Dermis microvascular lymphatic vessel endothelial cell (primary cell): ENCODE data around the gene RAB11B. TPM values are rescaled to one million over a fixed set of nuclear protein-coding genes. Genes with fewer than 3 reads are reported as not detected.
A peak's percentile ranks its signal among the peaks of the same experiment; 100 is the strongest.
"Not testable (repeated sequence)": the region's sequence is repeated elsewhere in the genome, so short reads cannot be mapped to it uniquely, and the experiment has no call there.

ENCODE experiments used
- DNase-seq, 2 donors: peaks; one replicate each; pipeline versions ENCODE4 v3.0.0 to v3.0.0-alpha.2; 2010; ENCODE audit warnings: low read depth in 2 of 2
- total RNA-seq: library from RNA; depleted of rRNA; stranded (reverse); fragments of >200 nt; gene quantifications from 2 replicates; pipeline ENCODE4 v1.2.1, GENCODE V29; 2014

RAB11B gene
- total RNA-seq, 1 donor from 2014 or later = 48.1 TPM

DNA sequence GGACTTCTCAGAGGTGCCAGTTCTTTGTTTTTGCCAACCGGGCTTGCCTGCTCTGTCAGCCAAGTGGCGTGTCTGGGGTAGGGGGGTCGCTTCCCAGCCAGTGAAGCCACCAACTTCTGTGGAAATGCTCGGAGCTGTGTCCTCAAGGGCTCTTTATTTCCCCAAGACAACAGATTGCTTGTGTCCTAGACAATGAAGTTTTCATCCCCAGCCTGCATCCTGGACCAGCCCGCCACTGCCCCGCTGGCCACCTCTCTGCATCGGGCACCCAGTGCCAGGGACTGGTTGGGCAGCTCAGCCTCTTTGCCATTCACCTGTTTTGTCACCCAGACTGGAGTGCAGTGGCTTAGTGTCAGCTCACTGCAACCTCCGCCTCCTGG, 3.7 kb downstream of the RAB11B start:
- no peak for DNase-seq

DNA sequence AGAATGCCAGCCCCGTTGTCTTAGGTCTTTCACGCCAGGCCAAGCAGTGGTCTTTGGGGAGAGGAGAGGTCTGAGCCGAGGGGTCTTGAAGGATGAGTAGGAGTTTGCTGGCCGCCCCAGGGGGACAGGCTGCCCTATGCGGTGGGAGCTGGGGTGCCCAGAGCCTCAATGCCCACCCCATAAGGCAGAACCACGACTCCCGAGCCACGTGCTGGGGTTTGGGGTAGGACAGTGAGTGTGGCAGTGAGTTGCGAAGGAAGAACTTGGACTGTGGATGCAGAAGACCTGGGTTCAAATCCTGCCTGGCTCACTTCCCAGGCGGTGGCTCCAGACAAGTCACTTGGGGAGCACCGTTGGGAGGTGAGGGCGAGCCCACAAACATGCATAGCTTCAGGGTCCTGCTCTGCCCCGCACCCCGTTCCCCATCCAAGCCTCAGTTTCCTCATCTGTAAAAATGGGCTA, 5.5 kb downstream of the RAB11B start:
- DNase-seq = no peak

DNA sequence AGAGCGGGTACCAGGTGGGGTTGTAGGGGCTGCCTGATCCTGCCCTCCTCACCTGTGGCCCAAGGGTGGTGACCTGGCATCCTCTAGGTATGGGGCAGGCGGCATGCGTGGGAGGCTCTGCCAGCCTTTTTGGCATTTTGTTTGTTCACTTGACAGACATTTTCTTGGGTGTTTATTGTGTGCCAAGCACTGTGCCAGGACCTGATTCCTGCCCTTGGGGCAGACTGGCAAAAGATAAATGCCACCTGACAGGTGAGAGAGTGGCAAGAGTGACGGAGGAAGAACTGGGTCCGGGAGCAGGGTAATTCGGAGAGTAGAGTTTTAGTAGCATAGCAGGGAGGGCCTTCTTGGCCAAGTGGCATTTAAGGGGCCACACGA, 6.0 kb downstream of the RAB11B start:
- DNase-seq = no peak

DNA sequence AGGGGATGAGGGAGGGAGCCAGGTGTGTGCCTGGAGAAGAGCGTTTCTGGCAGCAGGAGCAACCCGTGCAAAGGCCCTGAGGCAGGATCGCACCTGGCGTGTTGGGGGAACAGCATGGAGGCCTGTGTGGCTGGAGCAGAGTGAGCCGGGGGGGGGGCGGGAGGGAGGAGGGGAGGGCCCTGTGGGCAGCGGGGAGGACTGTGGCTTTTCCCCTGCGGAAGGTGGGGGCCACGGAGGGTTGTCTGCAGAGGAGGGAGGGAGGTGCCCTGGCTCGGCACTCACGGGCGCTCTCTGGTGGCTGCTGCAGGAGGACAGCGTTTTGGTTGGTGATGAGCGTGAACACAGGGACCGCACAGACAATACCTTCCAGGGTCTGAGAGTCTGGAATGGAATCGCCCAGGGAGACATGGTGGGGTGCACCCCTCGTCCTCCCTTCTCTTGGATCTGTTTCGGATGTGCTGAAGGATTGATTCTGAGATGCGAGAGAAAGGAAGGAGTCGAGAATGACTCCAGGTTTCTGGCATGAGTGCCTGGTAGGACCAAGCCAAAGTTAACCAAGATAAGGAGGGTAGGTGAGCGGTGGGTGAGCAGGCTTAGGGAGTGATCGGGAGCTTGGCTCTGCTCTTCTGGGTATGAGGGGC, 6.5 kb downstream of the RAB11B start:
- peak; percentile 48 to 88 for DNase-seq

DNA sequence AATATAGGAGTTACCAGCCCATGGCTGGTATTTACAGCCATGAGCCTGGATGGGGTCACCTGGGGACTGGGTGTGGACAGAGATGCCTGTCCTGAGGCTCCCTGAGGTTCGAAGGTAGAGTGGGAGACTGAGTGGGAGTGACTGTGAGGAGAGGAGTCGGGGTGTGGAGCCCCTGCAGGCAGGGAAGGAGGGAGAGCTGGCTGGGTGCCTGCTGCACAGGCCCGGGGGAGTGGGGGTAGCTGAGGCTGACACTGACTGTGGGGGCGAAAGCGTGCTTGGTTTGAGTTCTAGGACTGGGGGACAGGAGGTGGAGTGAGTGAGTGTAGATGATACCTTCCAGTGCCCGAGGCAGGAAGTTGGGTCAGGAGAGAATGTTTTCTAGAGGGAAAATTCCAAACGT, 7.1 kb downstream of the RAB11B start:
- peak in 1 of 2 donors; percentile 34 for DNase-seq

DNA sequence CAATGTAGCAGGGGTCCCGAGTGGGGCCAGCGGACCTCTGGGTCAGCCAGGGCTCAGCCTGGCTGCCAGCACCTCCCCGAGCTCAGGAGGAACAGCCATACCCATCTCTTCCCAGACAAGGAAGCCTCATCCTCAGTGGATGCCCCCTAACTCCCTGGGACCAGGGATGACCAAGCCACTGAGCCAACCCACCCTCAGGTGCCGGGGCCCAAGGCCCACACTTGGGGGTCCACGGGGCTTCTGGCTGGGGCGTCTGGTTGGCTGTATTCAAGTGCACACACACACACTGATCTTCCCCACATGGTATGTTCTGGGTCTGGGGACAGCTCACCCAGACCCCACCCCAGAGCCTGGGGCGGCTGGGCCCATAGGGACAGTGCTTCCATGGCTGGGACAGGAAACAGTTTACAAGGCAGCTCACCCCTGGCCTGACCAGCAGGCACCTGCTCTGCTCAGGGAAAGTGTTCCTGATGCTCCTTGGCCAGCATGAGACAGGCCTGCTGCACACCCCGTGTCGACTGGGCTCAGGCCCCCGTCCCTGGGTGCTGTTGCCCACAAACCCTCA, 7.7 kb downstream of the RAB11B start:
- DNase-seq = no peak

DNA sequence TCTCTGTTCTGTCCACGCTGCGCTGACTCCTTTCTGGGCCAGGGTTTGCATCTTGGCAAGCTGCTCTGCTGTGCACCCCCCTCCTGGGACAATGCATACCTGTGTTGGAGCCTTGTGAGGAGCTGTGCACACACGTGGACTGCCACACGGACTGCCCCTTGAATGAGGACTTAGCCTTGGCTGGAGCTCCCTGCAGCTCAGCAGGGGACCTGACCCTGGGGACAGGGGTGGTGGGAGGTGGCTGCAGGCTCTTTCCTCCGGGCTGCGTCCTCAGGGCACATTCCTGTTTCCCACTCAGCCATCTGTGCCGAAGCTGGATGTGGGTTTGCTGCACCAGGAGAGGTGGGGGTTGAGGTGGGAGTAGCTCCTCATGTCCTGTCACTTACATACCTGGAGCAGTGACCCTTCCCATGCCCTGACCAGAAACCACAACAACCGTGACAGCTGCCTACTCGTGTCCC, 8.2 kb downstream of the RAB11B start:
- no peak for DNase-seq

DNA sequence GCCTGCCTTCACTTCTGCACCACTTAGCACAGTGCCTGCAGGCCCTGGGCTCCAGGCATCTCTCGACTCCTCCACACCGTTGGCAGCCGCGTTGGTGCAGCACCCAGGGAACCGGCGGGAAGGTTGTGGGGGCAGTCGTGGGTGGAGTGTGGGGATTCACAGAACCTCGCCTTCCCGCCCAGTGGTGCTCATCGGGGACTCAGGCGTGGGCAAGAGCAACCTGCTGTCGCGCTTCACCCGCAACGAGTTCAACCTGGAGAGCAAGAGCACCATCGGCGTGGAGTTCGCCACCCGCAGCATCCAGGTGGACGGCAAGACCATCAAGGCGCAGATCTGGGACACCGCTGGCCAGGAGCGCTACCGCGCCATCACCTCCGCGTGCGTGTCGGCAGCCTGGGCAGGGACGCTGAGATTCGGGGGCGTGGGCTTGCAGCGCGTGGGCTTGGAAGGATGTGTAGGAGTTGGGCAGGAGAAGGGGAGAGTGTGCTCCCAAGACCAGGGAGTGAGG, 9.6 kb downstream of the RAB11B start:
- DNase-seq = no peak

DNA sequence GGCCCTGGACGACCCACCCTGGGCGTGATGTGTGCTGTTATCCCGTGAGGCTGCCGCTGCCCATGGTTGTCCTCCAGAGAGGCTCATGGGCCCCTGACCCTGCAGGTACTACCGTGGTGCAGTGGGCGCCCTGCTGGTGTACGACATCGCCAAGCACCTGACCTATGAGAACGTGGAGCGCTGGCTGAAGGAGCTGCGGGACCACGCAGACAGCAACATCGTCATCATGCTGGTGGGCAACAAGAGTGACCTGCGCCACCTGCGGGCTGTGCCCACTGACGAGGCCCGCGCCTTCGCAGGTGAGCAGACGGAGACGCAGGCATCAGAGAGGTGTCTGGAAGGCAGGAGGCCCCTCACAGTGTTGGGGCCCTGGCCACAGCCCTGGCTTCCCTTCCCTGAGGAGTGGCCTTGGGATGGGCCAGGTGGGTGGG, 11.8 kb downstream of the RAB11B start:
- DNase-seq = no peak

DNA sequence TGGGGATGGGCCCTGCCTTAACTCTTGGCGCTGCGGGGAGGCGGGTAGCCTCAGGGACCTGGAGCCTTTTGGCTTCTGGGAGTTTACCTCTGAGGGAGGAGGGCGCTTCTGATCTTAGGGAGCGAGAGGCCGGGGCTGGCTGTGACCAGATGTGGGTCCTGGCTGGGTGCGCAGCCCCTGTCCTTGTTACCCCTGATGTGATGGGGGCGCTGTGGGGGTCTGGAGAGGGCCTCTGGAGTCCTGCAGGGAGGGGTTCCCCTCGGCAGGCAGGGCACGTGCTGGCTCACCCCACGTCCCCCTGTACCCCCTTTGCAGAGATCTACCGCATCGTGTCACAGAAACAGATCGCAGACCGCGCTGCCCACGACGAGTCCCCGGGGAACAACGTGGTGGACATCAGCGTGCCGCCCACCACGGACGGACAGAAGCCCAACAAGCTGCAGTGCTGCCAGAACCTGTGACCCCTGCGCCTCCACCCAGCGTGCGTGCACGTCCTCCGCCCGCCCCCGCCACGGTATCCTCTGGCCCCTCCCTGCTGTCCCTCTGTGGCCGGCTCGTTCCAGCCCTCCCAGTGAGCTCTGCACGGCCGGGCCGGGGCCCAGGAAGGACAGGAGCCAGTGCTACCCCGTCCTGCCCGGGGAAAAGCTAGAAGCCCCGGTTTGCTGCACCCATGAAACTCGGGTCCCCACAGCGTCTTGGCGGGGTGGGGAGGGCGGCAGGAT, 13.1 kb downstream of the RAB11B start:
- DNase-seq = no peak

DNA sequence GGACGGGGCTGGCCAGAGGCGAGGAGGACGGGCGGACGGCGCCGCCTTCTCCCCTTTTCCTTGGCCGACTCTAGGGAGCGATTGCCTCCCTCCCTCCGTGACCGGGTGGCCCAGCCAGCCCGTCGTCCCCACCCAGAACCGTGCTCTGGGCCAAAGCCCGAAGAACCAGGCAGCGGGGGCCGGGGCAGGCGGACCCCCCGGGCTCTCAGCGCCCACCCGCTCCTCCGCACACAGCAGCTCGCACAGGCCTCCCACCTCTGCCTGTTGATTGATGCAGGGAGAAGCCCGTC, 13.6 kb downstream of the RAB11B start:
- DNase-seq = no peak

DNA sequence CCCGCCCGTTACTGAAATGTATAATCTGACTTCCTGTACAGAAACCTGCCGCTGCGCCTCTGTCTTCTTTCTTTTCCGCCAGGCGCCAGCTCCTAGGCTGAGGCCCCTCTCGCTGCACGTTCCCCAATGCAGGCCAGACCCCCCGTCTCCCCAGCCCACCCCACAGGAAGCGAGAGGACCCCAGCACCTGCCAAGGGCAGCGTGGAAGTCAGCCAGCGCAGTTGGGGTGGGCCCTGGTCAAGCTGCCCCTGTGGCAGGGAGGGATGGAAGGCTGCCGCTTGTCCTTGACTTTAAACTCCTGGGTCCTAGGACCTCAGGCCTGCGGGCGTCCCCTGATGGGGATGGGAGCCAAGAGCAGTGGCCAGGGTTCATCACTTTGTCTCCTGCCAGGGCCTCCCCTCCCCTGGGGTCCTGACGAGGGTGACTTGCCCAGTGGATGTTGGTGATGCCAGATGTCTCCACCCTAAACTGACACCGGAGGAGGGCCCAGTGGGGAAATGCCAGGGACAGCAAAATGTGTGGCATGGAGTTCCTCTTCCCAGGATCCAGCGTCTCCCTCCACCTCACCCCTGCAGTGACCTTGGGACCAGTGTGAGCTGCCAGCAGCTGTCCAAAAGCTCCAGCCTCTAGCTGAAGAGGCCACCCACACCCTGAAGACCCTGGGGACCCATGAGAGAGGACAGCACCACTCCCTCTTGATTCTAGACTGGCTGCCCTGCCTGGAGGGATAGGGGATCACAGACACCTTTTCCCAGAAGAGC, 14.4 kb downstream of the RAB11B start:
- DNase-seq = no peak

DNA sequence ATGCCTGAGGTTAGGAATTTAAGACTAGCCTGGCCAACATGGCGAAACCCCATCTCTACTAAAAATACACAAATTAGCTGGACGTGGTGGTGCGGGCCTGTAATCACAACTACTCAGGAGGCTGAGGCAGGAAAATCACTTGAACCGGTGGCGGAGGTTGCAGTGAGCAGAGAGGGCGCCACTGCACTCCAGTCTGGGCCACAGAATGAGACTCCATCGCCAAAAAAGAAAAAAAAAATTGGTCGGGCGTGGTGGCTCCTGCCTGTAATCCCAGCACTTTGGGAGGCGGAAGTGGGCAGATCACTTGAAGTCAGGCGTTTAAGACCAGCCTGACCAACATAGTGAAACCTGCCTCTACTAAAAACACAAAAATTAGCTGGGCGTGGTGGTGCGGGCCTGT, 20.6 kb downstream of the RAB11B start:
- not testable (repeated sequence) for DNase-seq

DNA sequence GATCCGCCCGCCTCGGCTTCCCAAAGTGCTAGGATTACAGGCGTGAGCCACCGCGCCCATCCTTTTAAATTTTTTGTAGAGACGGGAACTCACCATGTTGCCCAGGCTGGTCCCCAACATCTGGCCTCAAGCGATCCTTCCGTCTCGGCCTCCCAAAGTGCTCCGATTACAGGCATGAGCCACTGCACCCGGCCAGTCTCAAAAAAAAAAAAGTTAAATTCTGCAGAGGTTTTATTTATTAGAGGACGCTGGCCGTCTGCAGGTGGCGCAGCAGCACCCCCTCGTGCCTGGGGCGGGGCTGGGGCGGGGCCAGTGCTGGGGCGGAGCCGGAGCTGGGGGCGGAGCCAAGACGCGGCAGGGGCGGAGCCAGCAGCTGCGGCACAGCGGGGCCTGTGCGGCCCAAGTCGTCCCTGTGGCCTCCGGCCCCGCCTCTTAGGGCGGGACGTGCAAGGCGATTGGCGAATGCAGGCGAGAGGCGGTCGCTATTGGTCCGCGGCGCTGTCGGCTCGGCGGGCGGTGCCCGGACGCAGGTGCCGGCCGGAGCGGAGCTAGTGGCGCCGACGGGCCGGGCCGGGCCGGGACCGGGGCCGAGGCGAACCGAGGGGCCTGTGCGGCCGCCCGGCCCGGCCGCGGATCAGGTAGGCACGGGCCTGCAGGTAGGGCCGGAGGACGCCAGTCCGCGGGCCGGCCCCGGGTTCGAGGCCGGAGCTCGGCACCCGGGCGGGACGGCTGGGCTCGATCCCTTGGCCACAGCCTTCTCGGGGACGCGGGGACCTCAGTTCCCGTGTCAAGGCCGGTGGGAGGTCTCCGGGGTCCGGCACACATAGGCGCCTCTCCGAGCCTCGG, 22.8 kb downstream of the RAB11B start, which contains the start of gene MARCHF2:
Gene MARCHF2 (plus strand): TSS at position 523 of the 846 bp plus-strand sequence. CDS start 8,536 bp downstream, outside the sequence.
- DNase-seq = peak; percentile 95 to 99

DNA sequence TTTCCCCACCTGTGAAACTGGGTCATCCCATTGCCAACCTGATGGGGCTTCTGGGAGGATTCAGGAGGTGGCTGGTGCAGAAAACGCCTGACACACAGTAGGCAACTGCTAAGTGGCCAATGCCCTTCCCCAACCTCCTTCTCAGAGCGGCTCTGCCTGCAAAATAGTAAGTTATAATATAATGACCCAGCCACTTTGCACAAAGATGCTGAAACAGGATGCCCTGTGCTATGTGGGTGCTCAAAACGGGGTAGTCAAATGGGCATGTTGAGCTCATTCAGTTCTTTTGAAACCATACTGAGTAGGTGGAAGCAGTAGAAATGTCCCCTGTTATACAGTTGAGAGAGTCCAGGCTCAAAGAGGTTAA, 23.5 kb downstream of the RAB11B start:
- DNase-seq = no peak

DNA sequence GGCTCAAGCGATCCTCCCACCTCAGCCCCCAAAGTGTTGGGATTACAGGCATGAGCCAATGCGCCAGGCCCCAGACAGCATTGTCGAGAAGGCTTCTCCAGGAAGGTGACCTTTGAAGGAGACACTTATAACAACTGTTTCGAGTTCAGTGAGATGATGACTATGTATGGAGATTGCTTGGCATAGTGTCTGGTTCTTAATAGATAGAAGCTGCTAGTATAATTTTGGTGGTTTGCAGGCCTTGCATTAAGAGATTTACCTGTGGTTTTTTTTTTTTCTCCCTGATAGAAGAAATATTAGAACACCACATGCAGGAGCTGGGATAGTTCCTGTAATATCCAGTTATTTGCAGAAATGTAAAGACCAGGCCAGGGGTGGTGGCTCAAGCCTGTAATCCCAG, 26.6 kb downstream of the RAB11B start:
- no peak for DNase-seq

DNA sequence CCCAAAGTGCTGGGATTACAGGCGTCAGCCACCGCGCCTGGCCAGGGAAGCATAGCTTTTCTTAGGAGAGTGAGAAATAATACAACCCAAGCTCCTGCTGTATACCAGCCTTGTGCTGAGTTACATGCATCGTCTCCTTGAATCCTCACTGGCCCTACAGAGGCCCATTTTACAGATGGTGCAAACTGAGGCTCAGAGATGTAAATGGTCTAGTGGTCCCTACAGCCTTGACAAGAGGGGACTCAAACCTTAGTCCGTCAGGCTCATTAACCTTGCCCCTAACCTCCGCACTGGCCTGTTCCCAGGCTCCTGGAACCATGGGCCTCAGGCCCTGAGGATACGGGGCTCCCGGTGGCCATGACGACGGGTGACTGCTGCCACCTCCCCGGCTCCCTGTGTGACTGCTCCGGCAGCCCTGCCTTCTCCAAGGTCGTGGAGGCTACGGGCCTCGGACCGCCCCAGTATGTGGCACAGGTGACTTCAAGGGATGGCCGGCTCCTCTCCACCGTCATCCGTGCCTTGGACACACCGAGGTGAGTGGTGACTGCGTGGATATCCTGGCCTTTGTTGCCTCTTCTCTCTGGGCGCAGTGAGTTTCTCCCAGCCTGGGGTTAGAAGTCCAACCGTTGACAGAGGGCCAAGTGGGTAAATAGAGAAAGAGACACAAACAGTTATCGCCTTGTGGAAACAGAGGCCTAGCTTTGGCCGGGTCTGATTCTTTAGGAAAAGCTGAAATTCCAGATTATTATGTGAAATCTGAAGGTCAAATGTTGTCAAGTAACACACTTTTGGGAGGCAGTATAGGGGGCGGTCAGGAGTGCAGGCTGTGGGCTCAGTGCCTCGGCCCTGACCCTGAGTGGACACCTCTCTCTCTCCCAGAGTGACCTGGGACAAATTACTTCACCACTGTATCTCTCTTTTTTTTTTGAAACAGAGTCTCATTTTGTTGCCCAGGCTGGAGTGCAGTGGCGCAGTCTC, 31.6 kb downstream of the RAB11B start:
- no peak for DNase-seq

DNA sequence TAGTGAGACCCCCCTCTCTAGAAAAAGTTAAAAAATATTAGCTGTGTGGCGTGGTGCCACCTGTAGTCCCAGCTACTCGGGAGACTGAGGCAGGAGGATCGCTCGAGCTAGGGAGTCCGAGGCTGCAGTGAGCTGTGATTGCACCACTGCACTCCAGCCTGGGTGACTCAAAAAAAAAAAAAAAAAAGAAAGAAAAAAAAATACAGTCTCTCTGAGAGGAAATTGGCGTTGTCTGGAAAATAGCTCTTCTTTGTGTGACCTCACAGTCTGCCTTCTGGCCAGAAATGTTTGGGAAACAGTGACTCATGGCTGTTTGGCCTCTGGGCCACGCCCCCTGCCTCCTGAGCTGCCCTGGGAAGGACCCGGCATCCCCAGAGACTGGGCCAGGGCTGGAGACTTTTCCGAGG, 33.7 kb downstream of the RAB11B start:
- DNase-seq = peak; percentile 97 to 98

DNA sequence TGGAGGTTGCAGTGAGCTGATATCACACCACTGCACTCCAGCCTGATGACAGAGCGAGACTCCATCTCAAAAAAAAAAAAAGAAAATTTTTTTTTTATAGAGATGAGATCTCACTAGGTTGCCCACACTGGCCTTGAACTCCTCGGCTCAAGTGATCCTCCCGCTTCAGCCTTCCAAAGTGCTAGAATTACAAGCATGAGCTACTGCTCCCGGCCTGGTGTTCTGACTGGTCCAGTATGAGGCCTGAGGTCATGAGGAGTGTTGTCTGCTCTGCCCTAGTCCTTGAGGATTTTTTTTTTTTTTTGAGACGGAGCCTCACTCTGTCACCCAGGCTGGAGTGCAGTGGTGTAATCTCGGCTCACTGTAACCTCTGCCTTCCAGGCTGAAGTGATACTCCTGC, 35.2 kb downstream of the RAB11B start:
- DNase-seq = not testable (repeated sequence)

DNA sequence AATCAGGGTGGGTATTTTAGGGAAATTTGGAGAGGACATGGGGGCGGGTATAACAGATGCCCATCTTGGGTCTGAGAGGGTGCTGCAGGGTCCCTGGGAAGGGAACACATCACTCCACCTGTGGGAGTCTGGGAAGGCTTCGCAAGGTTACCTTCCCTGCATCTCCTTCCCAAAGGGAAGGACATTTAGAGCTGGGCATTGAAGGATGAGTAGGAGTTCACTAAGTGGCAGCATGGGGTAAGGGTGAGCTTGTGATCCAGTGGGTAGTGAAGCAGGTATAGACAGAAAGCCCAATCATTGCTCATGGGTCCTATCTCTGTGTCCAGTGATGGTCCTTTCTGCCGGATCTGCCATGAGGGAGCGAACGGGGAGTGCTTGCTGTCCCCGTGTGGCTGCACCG, 36.1 kb downstream of the RAB11B start:
- DNase-seq = no peak
